ENCODE results near the gene COL5A2.

DNA sequence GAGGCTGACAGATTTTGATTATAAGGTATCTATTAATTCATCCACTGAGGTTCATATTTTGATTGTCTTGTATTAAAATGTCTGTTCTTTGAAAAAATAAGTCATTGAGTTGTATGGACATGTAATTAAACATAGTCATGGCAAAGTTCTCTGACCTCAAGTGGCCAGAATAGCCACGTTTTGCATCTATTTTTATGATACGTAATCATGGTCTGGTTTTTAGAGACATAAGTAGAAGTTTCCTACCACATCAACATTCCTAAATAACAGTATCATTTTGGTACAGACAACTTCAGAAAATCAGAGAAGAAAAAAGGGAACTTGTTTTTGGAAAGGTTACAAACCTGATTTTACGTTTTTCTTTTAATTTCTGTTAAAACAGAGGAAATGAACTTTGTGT is 47.6 kb downstream of the COL5A2 start:
- no peak for TF ChIP-seq CTCF (IDR thresholded peaks at IDR 0.05)
- TF ChIP-seq POLR2A (IDR thresholded peaks at IDR 0.05): no peak

Measured in heart left ventricle (tissue), 13 donors.